Superior temporal gyrus (tissue), 1 donor: ENCODE measurements around the gene SLC5A6.

ENCODE experiments used
- DNase-seq: peaks from one replicate; pipeline ENCODE4 v3.0.0-alpha.2; 2016; ENCODE audit errors: extremely low spot score

Gene SLC5A6

GRCh38 chr2:27211943-27212625 is at the start of gene SLC5A6, which contains the start of gene ATRAID:
TSS of gene SLC5A6 (minus strand) at chr2:27212268. CDS start at chr2:27207650, 4,618 bp downstream.
TSS of gene ATRAID (plus strand) at chr2:27212041. CDS start at chr2:27212369, 328 bp downstream.
- DNase-seq, result peak; percentile 89

- DNase-seq, result no peak
These were observed 49.3 kb upstream of the SLC5A6 start for GRCh38 chr2:27261241-27261925.

- no peak for DNase-seq
These were observed 46.0 kb upstream of the SLC5A6 start for GRCh38 chr2:27258051-27258450.

- DNase-seq, result no peak
These were observed 44.9 kb upstream of the SLC5A6 start for GRCh38 chr2:27256855-27257454.

- no peak for DNase-seq
These were observed 43.6 kb upstream of the SLC5A6 start for GRCh38 chr2:27255660-27256059.

- DNase-seq, result no peak
These were observed 43.1 kb upstream of the SLC5A6 start for GRCh38 chr2:27255187-27255586.

- DNase-seq, result no peak
These were observed 39.7 kb upstream of the SLC5A6 start for GRCh38 chr2:27251766-27252165.

- no peak for DNase-seq
These were observed 38.7 kb upstream of the SLC5A6 start for GRCh38 chr2:27250652-27251379.

- DNase-seq, result no peak
These were observed 38.0 kb upstream of the SLC5A6 start for GRCh38 chr2:27249891-27250651.

GRCh38 chr2:27249159-27249890 is 37.3 kb upstream of the SLC5A6 start:
- no peak for DNase-seq

GRCh38 chr2:27247893-27248292 is 35.8 kb upstream of the SLC5A6 start:
- DNase-seq, result no peak

GRCh38 chr2:27245626-27246025 is 33.6 kb upstream of the SLC5A6 start:
- DNase-seq, result no peak

- no peak for DNase-seq
These were observed 33.0 kb upstream of the SLC5A6 start for GRCh38 chr2:27245116-27245515.

GRCh38 chr2:27243391-27244130 is 31.5 kb upstream of the SLC5A6 start:
- no peak for DNase-seq

- no peak for DNase-seq
These were observed 30.5 kb upstream of the SLC5A6 start for GRCh38 chr2:27242614-27242951.

GRCh38 chr2:27241761-27242613 is 29.9 kb upstream of the SLC5A6 start:
- no peak for DNase-seq

- DNase-seq, result no peak
These were observed 28.3 kb upstream of the SLC5A6 start for GRCh38 chr2:27240406-27240805.

GRCh38 chr2:27238976-27239375 is 26.9 kb upstream of the SLC5A6 start:
- DNase-seq, result no peak

GRCh38 chr2:27237341-27237945 is 25.4 kb upstream of the SLC5A6 start:
- DNase-seq, result no peak
